ENCODE data around the gene CDK5RAP3.

DNA sequence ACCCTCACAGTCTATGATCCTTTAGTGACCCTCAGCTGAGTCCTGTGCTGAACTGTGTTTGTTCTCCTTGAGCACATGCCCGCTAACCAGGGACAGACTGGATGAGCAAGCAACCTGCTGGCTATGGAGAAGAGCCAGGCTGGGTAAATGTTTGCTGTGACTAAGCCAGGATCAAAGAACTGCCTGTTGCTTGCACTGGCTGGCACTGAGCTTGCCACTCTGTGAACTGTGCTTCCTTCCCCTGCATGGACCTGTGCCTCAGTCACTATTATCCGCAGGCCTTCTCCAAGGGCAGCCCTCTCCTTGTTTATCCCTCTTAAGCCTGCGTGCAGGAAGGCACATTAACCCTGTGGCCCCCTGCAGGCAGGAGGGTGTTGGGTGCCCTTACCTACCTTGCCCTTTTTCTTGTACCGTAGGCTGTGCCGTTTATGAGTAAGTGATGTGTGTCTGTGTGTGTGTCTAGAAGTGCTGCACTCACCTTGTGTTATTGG lies 22.2 kb upstream of the CDK5RAP3 start:
- no peak for TF ChIP-seq EZH2 (IDR thresholded peaks at IDR 0.05; ENCODE audit: low read length, missing control alignments)
- TF ChIP-seq, protein P1, sequence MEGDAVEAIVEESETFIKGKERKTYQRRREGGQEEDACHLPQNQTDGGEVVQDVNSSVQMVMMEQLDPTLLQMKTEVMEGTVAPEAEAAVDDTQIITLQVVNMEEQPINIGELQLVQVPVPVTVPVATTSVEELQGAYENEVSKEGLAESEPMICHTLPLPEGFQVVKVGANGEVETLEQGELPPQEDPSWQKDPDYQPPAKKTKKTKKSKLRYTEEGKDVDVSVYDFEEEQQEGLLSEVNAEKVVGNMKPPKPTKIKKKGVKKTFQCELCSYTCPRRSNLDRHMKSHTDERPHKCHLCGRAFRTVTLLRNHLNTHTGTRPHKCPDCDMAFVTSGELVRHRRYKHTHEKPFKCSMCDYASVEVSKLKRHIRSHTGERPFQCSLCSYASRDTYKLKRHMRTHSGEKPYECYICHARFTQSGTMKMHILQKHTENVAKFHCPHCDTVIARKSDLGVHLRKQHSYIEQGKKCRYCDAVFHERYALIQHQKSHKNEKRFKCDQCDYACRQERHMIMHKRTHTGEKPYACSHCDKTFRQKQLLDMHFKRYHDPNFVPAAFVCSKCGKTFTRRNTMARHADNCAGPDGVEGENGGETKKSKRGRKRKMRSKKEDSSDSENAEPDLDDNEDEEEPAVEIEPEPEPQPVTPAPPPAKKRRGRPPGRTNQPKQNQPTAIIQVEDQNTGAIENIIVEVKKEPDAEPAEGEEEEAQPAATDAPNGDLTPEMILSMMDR (conservative IDR thresholded peaks at IDR 0.05 in 1 of 2, IDR thresholded peaks at IDR 0.05 in 1 of 2; ENCODE audit: low read depth in 1 of 2, low read length in 2 of 2) = no peak
